Ureter (tissue), 1 donor: Measurements from ENCODE around the gene ZBBX. TPM values are rescaled to one million over a fixed set of nuclear protein-coding genes. Genes with fewer than 3 reads are reported as not detected.

Source experiments
- total RNA-seq: library from RNA; stranded (reverse); gene quantifications from one replicate; pipeline ENCODE4 v1.2.4, GENCODE V29; 2023
- donor health status: DM: yes; HTN: yes; CAD: no.

ZBBX gene
- total RNA-seq, 1 donor from 2014 or later, result 0.52 TPM

Other genes with a start within 250 kb of the ZBBX start
- 0.55 TPM for gene SERPINI2, start 93.7 kb upstream of the ZBBX start, total RNA-seq